Measurements from ENCODE around the gene QRSL1. TPM values are rescaled to one million over a fixed set of nuclear protein-coding genes. Genes with fewer than 3 reads are reported as not detected.

The QRSL1 gene
- total and polyA plus RNA-seq, 2 experiments from 2014 or later, result 7.8 to 9.7 TPM

- no peaks in the 10 kb centered on the region for H3K4me1 ChIP-seq (ENCODE audit: insufficient read depth)
- no peaks in the 10 kb centered on the region for H4K20me1 ChIP-seq (ENCODE audit: insufficient read depth)
- WGBS, 2 experiments (ENCODE audit: low coverage in 1 of 2, low lambda C conversion rate in 2 of 2, missing lambda C conversion rate in 2 of 2), result 99 to 100% methylated on average over 4 of the region's 4 CpGs
- H3K9me3 ChIP-seq (ENCODE audit: low read depth), result no peaks in the 10 kb centered on the region
- H3F3A ChIP-seq (ENCODE audit: insufficient read depth), result no peaks in the 10 kb centered on the region
- DNase-seq, result peak; percentile 24
- H3K4me3 ChIP-seq, result no peak overlapping the region
- H3K36me3 ChIP-seq (ENCODE audit: low read depth), result peaks cover 35% of the 10 kb centered on the region
- TF ChIP-seq EZH2phosphoT487 (IDR thresholded peaks at IDR 0.05; ENCODE audit: insufficient read depth, low read depth) (no peak), EZH2 (IDR thresholded peaks at IDR 0.05; ENCODE audit: insufficient read depth, poor library complexity, severe bottlenecking) (no peak)
- no peaks in the 10 kb centered on the region for H3K27me3 ChIP-seq (replicated peaks; ENCODE audit: insufficient read depth)
- H3K27ac ChIP-seq, result no peak overlapping the region
- no peaks in the 10 kb centered on the region for H3K9me2 ChIP-seq (ENCODE audit: insufficient read depth)
- H3K9ac ChIP-seq, result no peak overlapping the region
- in situ Hi-C loops (cut with MboI), result no loop called here
- no peak overlapping the region for H2AFZ ChIP-seq
- H3K79me2 ChIP-seq (ENCODE audit: insufficient read depth), result no peaks in the 10 kb centered on the region
- no peak overlapping the region for H3K4me2 ChIP-seq (ENCODE audit: unreplicated experiment)
Measured at GRCh38 chr6:106658469-106658868, 29.1 kb downstream of the QRSL1 start.

- Histone ChIP-seq H3K4me1 (ENCODE audit: insufficient read depth) (no peaks in the 10 kb centered on the region), H3K27ac (no peak overlapping the region)
- 100% methylated on average over 2 of the region's 2 CpGs for WGBS, 2 experiments (ENCODE audit: low coverage in 1 of 2, low lambda C conversion rate in 2 of 2, missing lambda C conversion rate in 2 of 2)
Measured at GRCh38 chr6:106659859-106660258, 30.5 kb downstream of the QRSL1 start.

GRCh38 chr6:106662458-106662857 lies 33.1 kb downstream of the QRSL1 start:
- Histone ChIP-seq H3K9me2 (ENCODE audit: insufficient read depth) (no peaks in the 10 kb centered on the region), H3K27me3 (replicated peaks; ENCODE audit: insufficient read depth) (no peaks in the 10 kb centered on the region), H3K36me3 (ENCODE audit: low read depth) (peaks cover 26% of the 10 kb centered on the region), H4K20me1 (ENCODE audit: insufficient read depth) (no peaks in the 10 kb centered on the region), H3K9ac (no peak overlapping the region), H3K4me1 (ENCODE audit: insufficient read depth) (no peaks in the 10 kb centered on the region), H3K4me3 (no peak overlapping the region), H2AFZ (no peak overlapping the region), H3K4me2 (ENCODE audit: unreplicated experiment) (no peak overlapping the region), H3K27ac (no peak overlapping the region), H3K79me2 (ENCODE audit: insufficient read depth) (no peaks in the 10 kb centered on the region), H3K9me3 (ENCODE audit: low read depth) (no peaks in the 10 kb centered on the region), H3F3A (ENCODE audit: insufficient read depth) (no peaks in the 10 kb centered on the region)
- 72 to 74% methylated on average over 2 of the region's 2 CpGs for WGBS, 2 experiments (ENCODE audit: low coverage in 1 of 2, low lambda C conversion rate in 2 of 2, missing lambda C conversion rate in 2 of 2)
- TF ChIP-seq EZH2 (IDR thresholded peaks at IDR 0.05; ENCODE audit: insufficient read depth, poor library complexity, severe bottlenecking), result no peak
- no peak for TF ChIP-seq EZH2phosphoT487 (IDR thresholded peaks at IDR 0.05; ENCODE audit: insufficient read depth, low read depth)
- in situ Hi-C loops (cut with MboI), result no loop called here
- DNase-seq, result no peak

More at GRCh38 chr6:106659859-106660258, 30.5 kb downstream of the QRSL1 start:
- no peaks in the 10 kb centered on the region for H4K20me1 ChIP-seq (ENCODE audit: insufficient read depth)
- H3F3A ChIP-seq (ENCODE audit: insufficient read depth), result no peaks in the 10 kb centered on the region
- TF ChIP-seq EZH2phosphoT487 (IDR thresholded peaks at IDR 0.05; ENCODE audit: insufficient read depth, low read depth), result no peak
- no peak for TF ChIP-seq EZH2 (IDR thresholded peaks at IDR 0.05; ENCODE audit: insufficient read depth, poor library complexity, severe bottlenecking)
- peaks cover 36% of the 10 kb centered on the region for H3K36me3 ChIP-seq (ENCODE audit: low read depth)
- H3K4me2 ChIP-seq (ENCODE audit: unreplicated experiment), result no peak overlapping the region
- H3K9me2 ChIP-seq (ENCODE audit: insufficient read depth), result no peaks in the 10 kb centered on the region
- no peak overlapping the region for H2AFZ ChIP-seq
- DNase-seq, result no peak
- no peaks in the 10 kb centered on the region for H3K9me3 ChIP-seq (ENCODE audit: low read depth)
- no peaks in the 10 kb centered on the region for H3K79me2 ChIP-seq (ENCODE audit: insufficient read depth)
- H3K9ac ChIP-seq, result no peak overlapping the region
- H3K4me3 ChIP-seq, result no peak overlapping the region
- no peaks in the 10 kb centered on the region for H3K27me3 ChIP-seq (replicated peaks; ENCODE audit: insufficient read depth)
- in situ Hi-C loops (cut with MboI), result no loop called here

- 94 to 95% methylated on average over 6 of the region's 6 CpGs for WGBS, 2 experiments (ENCODE audit: low coverage in 1 of 2, low lambda C conversion rate in 2 of 2, missing lambda C conversion rate in 2 of 2)
- no peaks in the 10 kb centered on the region for H3K79me2 ChIP-seq (ENCODE audit: insufficient read depth)
Measured at GRCh38 chr6:106666282-106667021, 37.1 kb downstream of the QRSL1 start.

More at GRCh38 chr6:106666282-106667021, 37.1 kb downstream of the QRSL1 start:
- H3K4me3 ChIP-seq, result no peak overlapping the region
- H3K4me2 ChIP-seq (ENCODE audit: unreplicated experiment), result no peak overlapping the region
- TF ChIP-seq EZH2 (IDR thresholded peaks at IDR 0.05; ENCODE audit: insufficient read depth, poor library complexity, severe bottlenecking), result no peak
- TF ChIP-seq EZH2phosphoT487 (IDR thresholded peaks at IDR 0.05; ENCODE audit: insufficient read depth, low read depth), result no peak
- H3K9me3 ChIP-seq (ENCODE audit: low read depth), result no peaks in the 10 kb centered on the region
- no peaks in the 10 kb centered on the region for H3K27me3 ChIP-seq (replicated peaks; ENCODE audit: insufficient read depth)
- in situ Hi-C loops (cut with MboI), result no loop called here
- no peaks in the 10 kb centered on the region for H3F3A ChIP-seq (ENCODE audit: insufficient read depth)
- H3K9me2 ChIP-seq (ENCODE audit: insufficient read depth), result no peaks in the 10 kb centered on the region
- H3K9ac ChIP-seq, result no peak overlapping the region
- no peaks in the 10 kb centered on the region for H4K20me1 ChIP-seq (ENCODE audit: insufficient read depth)
- no peak for DNase-seq
- H2AFZ ChIP-seq, result no peak overlapping the region
- H3K27ac ChIP-seq, result no peak overlapping the region
- 0 out of 2 replicates have a peak, but pooled peaks cover 8% of the 10 kb centered on the region for H3K36me3 ChIP-seq (ENCODE audit: low read depth)
- H3K4me1 ChIP-seq (ENCODE audit: insufficient read depth), result no peaks in the 10 kb centered on the region

Measured in GM23248 (cell line).